HG02852 (cell line): ENCODE data around the gene PPM1J.
"Not testable (repeated sequence)": the region's sequence is repeated elsewhere in the genome, so short reads cannot be mapped to it uniquely, and the experiment has no call there.

ENCODE experiments used
- ATAC-seq: cut with Tn5 transposase; IDR thresholded peaks from one replicate; pipeline ENCODE4 v1.9.1; 2021; ENCODE audit warnings: mild to moderate bottlenecking, moderate library complexity; ENCODE audit not compliant: unreplicated experiment

Gene PPM1J

DNA sequence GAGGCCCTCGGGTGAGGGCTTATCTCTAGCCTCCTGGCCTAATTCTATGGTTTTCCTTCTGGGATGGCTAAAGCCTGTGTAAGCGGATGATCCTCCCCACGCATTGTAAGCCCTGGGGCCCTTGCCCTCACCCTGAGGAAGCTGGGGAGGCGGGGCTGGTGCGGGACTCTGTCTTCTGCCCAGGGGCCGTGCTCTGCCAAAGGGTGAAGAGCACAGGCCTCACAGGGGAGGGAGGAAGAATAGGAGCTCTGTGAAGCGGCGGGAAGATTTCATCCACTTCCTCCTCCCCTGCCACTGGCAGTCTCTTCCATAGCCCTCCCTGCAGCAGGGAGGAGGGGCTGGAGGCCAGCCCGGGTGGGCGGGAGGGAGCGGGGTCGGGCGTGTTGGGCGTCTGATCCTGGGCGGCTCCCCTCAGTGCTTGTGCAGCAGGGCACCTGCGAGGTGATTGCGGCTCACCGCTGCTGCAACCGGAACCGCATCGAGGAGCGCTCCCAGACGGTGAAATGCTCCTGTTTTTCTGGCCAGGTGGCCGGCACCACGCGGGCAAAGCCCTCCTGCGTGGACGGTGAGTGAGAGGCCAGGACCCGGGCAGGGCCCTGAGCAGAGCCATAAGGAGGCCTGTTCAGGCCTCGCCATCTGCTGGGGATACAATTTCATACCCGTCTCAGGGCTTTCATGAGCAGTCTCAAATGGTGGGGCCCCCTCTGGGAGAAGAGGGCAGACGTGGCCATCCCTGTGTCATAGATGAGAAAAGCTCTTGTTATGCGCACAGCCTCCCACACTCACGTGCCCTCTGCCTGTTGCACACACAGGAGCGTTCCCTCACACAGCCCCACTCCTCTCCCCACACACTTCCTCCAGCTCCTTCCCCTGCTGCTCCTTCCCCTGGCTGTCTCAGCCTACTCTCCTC lies 7.7 kb upstream of the PPM1J start:
- no peak for ATAC-seq

- no peak for ATAC-seq
Measured at GRCh38 chr1:112721966-112722524, 6.9 kb upstream of the PPM1J start.

DNA sequence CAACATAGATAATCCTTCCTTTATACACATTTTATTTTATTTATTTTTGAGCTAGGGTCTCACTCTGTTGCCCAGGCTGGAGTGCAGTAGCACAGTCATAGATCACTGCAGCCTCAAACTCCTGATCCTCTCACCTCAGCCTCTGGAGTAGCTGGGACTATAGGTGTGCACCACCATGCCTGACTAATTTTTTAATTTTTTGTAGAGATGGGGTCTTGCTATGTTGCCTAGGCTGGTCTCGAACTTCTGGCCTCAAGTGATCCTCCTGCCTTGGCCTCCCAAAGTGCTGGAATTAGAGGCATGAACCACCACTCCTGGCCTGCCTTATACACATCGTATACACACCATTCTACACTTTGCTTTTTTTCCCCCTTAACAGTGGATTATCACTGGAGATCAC lies 6.2 kb upstream of the PPM1J start:
- not testable (repeated sequence) for ATAC-seq

DNA sequence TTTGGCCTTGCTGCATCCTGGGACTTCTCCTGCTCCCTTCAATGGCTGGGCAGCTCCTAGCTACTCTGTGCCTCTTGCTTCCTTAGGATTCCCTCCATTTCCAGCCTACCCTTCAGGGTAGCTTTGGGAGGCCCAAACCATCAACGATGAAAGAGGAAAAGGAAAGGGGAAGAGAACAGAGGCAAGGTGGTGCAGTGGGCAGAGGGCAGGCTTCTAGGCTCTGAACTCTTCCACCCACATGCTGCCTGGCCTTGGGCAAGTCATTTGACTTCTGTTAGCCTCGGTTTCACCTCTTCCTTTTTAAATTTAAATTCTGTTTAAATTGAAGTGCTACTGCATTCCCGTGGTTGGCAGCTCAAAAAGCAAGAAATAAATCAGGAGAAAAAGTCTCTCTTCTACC lies 5.7 kb upstream of the PPM1J start:
- ATAC-seq = no peak

- ATAC-seq = no peak
Measured at GRCh38 chr1:112719706-112720105, 4.6 kb upstream of the PPM1J start.

DNA sequence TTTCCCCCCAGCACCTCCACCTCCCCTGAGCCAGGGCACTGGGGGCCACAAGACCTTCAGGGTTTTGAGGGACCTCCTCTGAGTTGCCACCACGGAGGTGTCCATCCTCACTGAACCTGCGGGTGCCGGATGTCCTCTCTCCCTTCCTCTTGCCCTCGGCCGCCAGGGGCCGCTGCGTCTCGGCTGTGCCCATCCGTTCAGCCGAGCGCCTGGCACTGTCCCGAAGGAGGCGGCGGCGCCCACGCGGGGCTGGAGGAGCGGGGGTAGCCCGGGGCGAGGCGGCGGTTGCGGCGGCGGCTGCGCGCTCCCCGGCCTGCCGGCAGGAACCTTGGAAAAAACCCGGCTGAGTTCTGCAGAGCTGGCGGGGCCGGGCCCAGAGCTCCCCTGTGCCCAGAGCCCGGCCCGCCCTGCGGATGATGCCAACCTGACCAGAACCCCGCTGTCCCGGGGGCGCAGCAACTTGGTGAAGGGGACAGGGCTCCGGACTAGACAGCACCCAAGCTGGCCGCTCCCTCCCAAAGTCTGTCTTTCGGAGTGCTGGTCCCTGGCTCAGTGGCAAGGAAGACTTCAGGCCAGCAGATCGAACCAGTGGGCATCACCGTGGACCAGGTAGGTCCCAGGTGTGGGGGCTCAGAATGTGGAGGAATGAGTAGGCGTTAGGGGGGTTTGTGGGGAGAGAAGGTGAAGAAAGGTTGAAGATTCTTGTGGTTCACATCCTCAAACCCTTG lies 3.7 kb upstream of the PPM1J start:
- no peak for ATAC-seq

DNA sequence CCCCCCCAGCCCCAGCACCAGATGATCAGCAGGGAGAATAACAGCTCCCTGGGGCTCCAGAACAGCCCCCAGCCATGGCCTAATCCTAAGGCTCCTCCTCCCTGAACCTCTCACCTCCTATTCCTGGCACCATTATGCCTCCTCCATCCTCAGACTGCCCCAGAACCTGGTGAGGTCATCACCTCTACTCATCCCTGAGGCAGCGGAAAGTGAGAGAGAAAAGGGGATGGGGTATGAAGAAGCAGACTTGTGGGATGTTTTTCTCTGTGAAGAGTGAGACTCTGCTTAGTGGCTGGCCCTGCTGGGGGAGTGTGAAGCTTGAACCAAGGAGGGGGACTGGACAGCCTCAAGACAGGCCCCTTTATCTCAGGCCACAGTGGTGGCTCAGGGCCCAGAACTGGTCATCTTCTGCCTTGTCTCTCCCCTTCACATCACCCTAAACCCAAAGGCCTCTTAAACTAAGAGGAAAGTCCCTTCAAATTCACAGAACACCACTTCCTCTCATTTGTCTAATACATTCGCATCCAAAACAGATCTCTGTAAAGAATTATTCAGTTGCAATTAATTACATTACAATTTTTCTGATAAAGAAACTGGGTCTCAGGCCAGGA lies 2.2 kb upstream of the PPM1J start:
- no peak for ATAC-seq

DNA sequence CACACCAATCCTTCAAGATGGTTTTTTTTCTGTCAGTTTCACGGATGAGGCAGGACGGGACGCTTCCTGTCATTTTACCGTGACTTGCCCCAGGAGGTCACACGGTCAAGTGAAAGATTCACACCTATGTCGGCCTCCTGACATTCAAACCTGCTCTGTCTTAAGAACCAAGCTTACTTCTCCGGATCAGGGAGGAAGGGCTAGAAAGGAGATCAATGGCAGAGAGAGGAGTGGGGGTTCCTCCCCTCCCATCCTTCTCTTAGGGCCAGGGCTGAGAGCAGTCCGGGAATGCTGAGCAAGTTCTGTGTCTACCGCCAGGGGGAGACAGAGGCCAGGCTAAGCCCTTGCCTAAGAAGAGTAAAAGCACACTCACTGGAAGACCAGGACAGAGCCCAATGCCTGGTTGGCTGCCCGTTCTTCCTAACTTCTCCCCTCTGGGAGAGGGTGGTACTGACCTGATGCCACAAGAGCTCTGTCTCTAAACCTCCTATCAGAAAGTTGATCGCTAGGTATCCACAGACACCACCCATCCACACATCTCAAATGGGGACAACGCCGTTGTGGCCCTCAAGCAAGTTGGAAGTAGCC lies 1.1 kb upstream of the PPM1J start:
- ATAC-seq = peak; percentile 30

DNA sequence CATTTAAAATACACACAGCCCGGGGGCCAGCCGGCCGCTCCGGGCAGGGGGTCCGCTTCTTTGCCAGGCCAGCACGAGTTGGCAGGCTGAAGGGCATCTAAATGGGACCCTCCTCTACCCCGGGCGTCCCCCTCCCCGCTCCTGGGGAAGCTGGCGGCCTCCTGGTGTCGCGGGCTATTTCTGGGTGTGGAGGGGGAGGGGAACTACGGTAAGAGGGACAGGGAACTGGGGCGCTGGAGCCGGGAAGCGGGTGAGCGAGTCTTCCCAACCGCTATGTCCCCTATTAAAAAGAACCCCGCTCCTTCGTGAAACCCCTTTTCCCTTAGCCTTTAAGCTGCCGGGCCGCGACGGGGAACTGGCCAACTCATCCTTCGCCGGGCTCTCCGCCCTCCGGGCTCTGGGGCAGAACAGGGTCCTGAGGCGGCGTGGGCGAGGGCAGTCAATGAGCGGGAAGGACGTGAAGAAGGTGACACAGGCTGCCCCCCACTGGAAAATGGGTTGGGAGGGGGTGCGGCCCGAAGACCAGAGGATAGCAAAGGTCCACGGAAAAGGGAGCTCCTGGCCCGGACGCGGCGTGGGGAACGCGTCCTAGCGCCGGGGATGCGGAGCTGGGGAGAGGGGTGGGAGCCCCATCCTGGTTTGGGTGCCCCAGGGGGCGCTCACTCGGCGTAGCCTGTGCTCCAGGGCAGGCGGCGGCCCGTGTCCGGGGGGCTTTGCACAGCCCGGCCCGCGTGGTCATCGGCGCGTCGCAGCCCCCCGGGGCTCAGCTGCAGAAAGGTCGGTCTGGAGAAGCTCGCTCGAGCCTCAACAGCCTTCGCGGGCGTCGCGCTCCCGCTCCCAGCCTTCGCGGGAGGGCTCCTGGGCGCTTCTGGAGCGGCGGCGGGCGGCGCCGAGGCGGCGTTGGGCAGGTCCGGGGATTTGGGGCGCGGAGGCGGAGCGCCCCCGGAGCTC lies 544 bp downstream of the PPM1J start:
- ATAC-seq = peak; percentile 5

GRCh38 chr1:112713466-112714312 lies 1.4 kb downstream of the PPM1J start:
- ATAC-seq = peak; percentile 29

DNA sequence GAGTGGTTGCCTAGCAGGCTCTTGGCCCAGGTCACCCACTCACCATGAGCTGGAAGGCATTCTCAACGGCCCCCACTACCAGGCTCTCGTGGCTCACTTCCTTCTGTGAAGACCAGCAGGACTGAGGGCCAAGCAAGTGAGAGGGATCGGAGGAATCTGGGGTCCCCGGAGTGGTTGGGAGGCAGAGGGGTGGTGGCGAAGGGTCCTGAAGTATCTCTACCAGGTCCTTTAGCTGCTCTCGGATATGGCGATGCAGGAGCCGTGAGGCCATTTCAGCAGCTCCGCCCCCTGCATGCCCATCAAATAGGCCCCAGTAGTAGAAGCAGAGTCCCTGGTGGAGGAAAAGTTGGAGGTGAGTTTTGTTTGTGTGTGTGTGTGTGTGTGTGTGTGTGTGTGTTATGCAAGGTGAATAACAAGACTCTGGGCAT lies 2.4 kb downstream of the PPM1J start:
- ATAC-seq = no peak

- ATAC-seq = no peak
Measured at GRCh38 chr1:112712191-112712590, 2.9 kb downstream of the PPM1J start.

DNA sequence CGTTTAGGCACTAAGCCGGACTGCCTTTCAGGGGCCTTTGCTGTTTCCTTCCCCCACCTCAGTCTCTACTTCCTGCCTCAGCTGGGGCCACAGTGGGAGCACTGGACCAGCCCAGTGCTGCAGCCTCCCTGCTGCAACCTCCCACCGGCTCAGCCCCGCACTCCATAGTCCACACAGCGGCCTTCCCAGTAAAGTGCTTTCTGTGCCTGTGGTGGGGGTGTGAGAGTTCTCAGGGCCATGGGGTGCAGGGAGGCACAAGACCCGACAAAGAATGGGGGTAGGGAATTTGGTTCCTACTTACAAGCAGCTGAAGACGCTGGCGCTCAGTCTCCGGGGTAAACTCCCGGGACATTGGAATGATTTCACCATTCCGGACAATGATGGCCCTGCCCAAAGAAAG lies 3.5 kb downstream of the PPM1J start:
- no peak for ATAC-seq

DNA sequence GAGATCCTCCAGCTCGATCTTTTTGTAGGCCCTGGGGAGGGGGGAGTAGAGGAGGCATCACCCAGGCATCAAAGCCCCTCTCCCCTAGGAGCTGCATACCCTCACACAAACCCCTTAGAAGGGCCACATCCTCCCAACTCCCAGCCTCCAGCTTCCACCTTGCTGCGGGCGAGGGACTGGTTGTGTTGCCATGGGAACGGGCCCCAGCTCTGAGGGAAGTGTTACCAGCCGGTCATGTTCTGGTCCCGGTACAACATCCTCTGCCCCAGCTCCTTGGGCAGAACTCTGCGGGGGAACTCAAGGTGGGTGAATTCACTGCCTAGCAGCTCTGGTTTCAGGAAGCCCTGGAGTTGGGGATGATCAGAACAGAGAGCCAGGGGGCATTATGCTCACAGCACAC lies 4.1 kb downstream of the PPM1J start:
- ATAC-seq = no peak

DNA sequence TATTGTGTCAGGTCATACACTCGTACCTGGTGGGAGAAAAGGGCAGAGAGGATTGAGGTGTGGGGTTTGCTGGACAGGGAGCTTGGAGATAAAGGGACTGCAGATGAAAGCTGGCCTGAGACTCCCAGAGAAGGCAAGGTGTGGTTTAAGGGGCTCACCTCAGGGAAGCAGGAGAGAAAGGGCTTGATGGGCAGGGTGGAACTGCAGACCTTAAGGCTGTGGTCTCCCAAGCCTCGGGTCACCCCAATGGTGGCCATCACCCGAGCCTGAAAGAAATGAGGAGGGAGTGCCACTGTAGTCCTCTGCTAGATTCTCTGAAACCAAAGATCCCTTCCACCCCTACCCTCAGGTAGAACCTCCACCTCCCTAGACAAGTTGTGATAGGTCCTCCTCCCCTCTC lies 4.5 kb downstream of the PPM1J start:
- ATAC-seq = no peak

DNA sequence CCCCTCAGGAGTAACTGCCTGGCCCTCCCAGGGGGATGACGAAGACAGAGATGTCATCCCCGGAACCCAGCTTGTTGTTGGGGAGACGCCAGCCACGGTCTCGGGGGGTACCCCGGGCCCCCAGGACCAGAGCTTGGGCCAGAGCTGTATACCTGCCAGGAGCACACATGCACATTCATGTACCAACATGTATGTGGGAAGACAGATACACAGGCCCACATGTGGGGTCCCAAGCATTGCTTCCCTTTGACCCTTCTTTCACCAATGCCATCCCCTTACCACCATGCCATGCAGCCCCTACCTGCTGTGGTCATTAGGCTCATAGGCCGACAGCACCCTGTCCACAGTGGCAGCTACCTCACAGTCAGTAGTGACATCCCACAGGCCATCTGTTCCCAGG lies 5.0 kb downstream of the PPM1J start:
- ATAC-seq = no peak

- no peak for ATAC-seq
Measured at GRCh38 chr1:112708489-112708888, 6.6 kb downstream of the PPM1J start.

DNA sequence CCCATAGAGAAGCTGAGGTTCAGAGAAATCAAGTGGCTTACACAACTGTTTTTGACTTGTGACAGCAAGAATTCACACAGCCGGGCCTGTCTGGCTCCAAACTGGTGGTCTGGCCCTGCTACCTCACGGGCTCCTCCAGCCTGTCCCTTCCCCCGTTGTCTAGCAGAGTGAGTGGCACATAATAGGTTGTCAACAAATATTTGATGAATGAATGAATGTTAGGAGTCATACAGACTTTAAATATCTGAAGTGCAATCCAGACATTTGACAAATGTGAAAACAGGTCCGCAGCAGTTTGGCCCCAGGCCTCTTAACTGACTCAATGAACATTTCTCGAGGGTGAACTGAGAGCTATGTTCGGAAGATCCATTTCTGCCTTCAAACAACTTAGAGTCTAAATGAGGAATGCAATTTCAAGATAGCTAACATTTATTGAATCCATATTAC lies 7.1 kb downstream of the PPM1J start:
- ATAC-seq = no peak
